ENCODE results near the gene ASXL1.

The ASXL1 gene

DNA sequence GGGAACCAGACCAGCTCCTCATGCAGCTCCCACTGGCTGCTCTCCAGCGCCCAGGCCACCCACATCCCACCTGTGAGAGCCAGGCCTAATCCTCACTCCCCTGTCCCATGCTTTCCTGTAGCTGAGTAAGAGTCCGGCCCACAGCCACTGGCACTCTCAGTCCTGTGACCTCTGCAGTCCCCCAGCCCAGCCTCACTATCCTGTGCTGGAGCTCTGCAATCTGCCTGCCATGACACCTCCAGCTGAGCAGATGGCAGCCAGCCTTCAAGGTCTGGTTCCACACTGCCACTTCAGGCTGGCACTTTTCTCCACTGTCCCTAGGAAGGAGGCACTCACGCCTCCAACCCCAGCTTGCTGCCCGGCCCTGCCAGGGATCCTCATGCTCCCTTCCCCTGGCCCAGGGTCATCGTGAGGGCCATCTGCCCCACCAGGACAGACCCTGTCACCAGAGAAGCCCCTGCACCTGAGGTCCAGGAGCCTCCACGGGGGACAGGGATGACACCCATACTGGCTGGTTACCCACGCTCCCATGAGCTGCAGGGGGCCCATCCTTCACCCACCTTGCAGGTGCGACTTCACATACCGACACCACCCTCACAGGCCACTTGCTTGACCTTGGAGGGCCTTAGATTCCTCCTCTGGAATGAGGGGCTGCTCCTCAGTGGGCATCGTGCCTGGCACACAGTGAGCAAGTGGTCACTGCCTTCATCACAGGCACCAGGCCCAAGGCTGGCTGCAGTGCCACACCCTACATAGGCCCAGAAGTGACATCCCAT, 100.1 kb downstream of the ASXL1 start:
- no peak for DNase-seq (ENCODE audit: low spot score)
- TF ChIP-seq CTCF (IDR thresholded peaks at IDR 0.05): no peak
- no peak overlapping the region for H3K27ac ChIP-seq
- H3K4me3 ChIP-seq: no peak overlapping the region

- no peak for DNase-seq (ENCODE audit: low spot score)
- TF ChIP-seq CTCF (IDR thresholded peaks at IDR 0.05): no peak
- Histone ChIP-seq H3K27ac (no peak overlapping the region), H3K4me3 (no peak overlapping the region)
Measured at GRCh38 chr20:32458837-32459220, 100.7 kb downstream of the ASXL1 start.

DNA sequence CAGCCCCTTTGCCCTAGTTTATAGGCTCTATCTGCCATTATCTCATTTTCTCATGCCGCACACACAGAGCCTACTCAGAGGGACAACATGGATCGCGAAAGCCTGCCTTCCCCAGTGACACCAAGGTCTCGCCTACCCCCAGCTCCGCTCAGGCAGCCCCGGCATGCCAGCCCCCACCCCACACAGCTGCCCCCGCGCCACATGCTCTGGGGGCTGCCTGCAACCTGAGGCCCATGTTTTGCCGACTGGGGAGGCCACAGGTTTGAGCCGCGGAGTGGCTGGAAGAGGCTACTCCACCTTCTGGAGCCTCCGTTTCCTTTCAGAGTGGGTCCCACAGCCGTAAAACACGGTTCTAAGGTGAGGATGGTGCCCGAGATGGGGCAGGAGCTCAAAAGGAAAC, 102.1 kb downstream of the ASXL1 start:
- no peak for DNase-seq (ENCODE audit: low spot score)
- no peak for TF ChIP-seq CTCF (IDR thresholded peaks at IDR 0.05)
- Histone ChIP-seq H3K27ac (no peak overlapping the region), H3K4me3 (no peak overlapping the region)

DNA sequence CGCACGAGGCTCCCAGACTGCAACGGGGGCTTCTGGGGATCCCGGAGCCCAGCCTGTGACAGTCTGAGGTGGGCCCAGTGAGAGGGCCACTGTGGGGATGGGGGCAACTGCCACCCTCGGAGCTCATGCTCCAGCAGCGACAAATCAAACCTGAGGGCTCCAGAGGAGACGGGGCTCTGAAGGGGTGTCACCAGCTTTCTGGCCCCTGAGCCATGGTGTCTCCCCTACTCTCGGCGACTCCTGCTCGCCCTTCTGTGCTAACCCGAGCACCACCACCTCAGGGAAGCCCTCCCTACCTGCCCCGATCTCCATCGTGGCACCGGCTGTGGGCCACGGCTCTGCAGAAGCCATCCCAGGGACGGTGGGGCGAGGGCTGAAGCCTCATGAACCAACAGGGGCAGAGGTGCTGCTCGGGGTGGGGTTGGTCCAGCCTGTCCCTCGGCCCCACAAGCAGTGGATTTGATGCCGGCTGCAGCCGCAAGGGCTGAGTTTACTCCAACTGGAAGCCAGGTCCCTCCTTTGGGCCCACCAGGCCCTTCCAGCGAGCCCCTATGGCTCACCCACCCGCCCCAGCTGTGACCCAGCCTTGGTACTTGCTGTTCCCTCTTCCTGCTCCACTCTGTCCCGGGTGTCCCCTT, 102.7 kb downstream of the ASXL1 start:
- Histone ChIP-seq H3K27ac (no peak overlapping the region), H3K4me3 (no peak overlapping the region)
- DNase-seq (ENCODE audit: low spot score): no peak
- no peak for TF ChIP-seq CTCF (IDR thresholded peaks at IDR 0.05)

GRCh38 chr20:32461836-32462600, 103.9 kb downstream of the ASXL1 start:
- Histone ChIP-seq H3K4me3 (no peak overlapping the region), H3K27ac (no peak overlapping the region)
- no peak for TF ChIP-seq CTCF (IDR thresholded peaks at IDR 0.05)
- DNase-seq (ENCODE audit: low spot score): no peak

DNA sequence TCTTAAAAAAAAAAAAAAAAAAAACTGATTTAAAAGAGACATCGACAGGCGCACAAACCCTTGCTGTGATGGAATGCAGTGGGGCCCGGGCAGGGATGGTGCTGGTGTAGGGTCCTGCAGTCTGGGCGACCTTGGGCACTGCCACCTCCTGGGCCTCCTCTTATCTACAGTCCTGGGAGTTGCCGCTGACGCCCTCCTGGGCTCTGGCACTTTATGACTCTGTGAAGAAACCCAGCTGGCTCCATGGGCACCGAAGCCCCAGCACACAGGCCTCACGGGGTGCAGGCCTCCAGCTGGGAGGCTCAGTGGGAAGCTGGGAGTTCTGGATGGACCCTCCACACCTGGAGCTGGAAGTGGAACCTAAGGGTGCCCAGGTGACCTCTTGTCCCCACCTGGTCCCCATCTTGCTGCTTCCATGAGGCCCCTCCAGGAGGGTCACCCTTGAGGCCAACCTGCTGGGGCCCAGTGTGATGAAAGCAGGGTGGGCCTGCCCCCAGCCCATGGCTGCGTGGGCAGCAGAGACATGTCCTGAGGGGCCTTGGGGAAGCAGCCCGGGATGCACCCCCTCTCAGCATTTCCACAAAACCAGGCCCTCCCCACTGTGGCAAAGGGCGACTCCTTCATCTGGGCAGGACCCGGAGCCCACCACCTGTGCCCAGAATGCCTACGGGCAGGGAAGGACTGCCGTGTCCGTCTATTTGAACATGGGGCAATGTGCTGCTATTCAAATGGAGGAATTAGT, 104.9 kb downstream of the ASXL1 start:
- Histone ChIP-seq H3K4me3 (no peak overlapping the region), H3K27ac (no peak overlapping the region)
- DNase-seq (ENCODE audit: low spot score): no peak
- TF ChIP-seq CTCF (IDR thresholded peaks at IDR 0.05): no peak

All from coronary artery (tissue), 2 donors.